ENCODE measurements around the gene ERGIC1.
A peak's percentile ranks its signal among the peaks of the same experiment; 100 is the strongest.

- TF ChIP-seq, protein P1, sequence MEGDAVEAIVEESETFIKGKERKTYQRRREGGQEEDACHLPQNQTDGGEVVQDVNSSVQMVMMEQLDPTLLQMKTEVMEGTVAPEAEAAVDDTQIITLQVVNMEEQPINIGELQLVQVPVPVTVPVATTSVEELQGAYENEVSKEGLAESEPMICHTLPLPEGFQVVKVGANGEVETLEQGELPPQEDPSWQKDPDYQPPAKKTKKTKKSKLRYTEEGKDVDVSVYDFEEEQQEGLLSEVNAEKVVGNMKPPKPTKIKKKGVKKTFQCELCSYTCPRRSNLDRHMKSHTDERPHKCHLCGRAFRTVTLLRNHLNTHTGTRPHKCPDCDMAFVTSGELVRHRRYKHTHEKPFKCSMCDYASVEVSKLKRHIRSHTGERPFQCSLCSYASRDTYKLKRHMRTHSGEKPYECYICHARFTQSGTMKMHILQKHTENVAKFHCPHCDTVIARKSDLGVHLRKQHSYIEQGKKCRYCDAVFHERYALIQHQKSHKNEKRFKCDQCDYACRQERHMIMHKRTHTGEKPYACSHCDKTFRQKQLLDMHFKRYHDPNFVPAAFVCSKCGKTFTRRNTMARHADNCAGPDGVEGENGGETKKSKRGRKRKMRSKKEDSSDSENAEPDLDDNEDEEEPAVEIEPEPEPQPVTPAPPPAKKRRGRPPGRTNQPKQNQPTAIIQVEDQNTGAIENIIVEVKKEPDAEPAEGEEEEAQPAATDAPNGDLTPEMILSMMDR (conservative IDR thresholded peaks at IDR 0.05; ENCODE audit: low read depth in 2 of 2): peak; percentile 35 to 64; a peak in 3 of 4 replicates
- TF ChIP-seq EZH2 (IDR thresholded peaks at IDR 0.05; ENCODE audit: low read depth, unreplicated experiment) (no peak), JUNB (IDR thresholded peaks at IDR 0.05; ENCODE audit: unreplicated experiment) (no peak), REST (IDR thresholded peaks at IDR 0.05; ENCODE audit: unreplicated experiment) (no peak), EZH2phosphoT487 (IDR thresholded peaks at IDR 0.05; ENCODE audit: unreplicated experiment) (no peak)
Observed at GRCh38 chr5:172910828-172911627, 77.0 kb downstream of the ERGIC1 start.
